ENCODE results near the gene ASB3. TPM values are rescaled to one million over a fixed set of nuclear protein-coding genes. Genes with fewer than 3 reads are reported as not detected.

Gene ASB3
- total and polyA plus RNA-seq, 4 donors = 2.7 to 13.6 (median 8.7) TPM

GRCh38 chr2:53813151-53813550 is 26.4 kb upstream of the ASB3 start:
- Histone ChIP-seq H3K36me3 (ENCODE audit: control insufficient read depth in 4 of 4, insufficient read depth in 3 of 4, low read depth in 1 of 4, low read length in 3 of 4) (peaks cover 4 to 44% (median 38%) of the 10 kb centered on the region in 4 donors), H3K27me3 (ENCODE audit: control insufficient read depth in 4 of 4, insufficient read depth in 4 of 4, low read length in 3 of 4) (no peaks in the 10 kb centered on the region), H3K9me3 (ENCODE audit: control insufficient read depth in 4 of 4, low read length in 3 of 4) (no peaks in the 10 kb centered on the region), H3K9ac (ENCODE audit: low read depth in 1 of 2, low read length in 2 of 2) (no peak overlapping the region), H3K27ac (ENCODE audit: low read depth in 1 of 2, low read length in 2 of 2) (peak overlapping the region; percentile 35 to 46), H3K4me3 (ENCODE audit: low read depth in 1 of 3, low read length in 3 of 3) (no peak overlapping the region), H3K4me1 (ENCODE audit: control insufficient read depth in 4 of 4, insufficient read depth in 4 of 4, low read length in 3 of 4) (peaks cover 0 to 4% (median 1%) of the 10 kb centered on the region in 4 donors)
- TF ChIP-seq RXRA (IDR thresholded peaks at IDR 0.05) = peak; percentile 18 to 25
- no peak for TF ChIP-seq MAX (IDR thresholded peaks at IDR 0.05)
- no peak for TF ChIP-seq FOXA1 (IDR thresholded peaks at IDR 0.05)
- TF ChIP-seq TAF1 (conservative IDR thresholded peaks at IDR 0.05) = no peak
- peak in 1 of 2 donors; percentile 23 for TF ChIP-seq HNF4A (conservative IDR thresholded peaks at IDR 0.05)
- no peak for TF ChIP-seq REST (IDR thresholded peaks at IDR 0.05)
- TF ChIP-seq ZBTB33 (IDR thresholded peaks at IDR 0.05) = no peak
- TF ChIP-seq GABPA (IDR thresholded peaks at IDR 0.05 in 1 of 2, conservative IDR thresholded peaks at IDR 0.05 in 1 of 2) = no peak
- no peak for TF ChIP-seq EGR1 (IDR thresholded peaks at IDR 0.05; ENCODE audit: low read depth in 2 of 2)
- no peak for TF ChIP-seq HNF4G (IDR thresholded peaks at IDR 0.05)
- TF ChIP-seq YY1 (IDR thresholded peaks at IDR 0.05) = no peak
- no peak for TF ChIP-seq SP1 (IDR thresholded peaks at IDR 0.05)
- TF ChIP-seq FOXA2 (IDR thresholded peaks at IDR 0.05) = no peak
- peak in 1 of 2 donors; percentile 21 for TF ChIP-seq JUND (IDR thresholded peaks at IDR 0.05)
- no peak for TF ChIP-seq CTCF (IDR thresholded peaks at IDR 0.05; ENCODE audit: low read depth, low read length, missing input control)
- peak; percentile 66 for TF ChIP-seq ATF3 (IDR thresholded peaks at IDR 0.05)
- TF ChIP-seq NR2F2 (IDR thresholded peaks at IDR 0.05) = no peak
- DNase-seq (ENCODE audit: low spot score) = no peak
